HG03064 (cell line): Measurements from ENCODE around the gene AKR1A1.
"Not testable (repeated sequence)": the region's sequence is repeated elsewhere in the genome, so short reads cannot be mapped to it uniquely, and the experiment has no call there.

Source experiments
- ATAC-seq: cut with Tn5 transposase; IDR thresholded peaks from one replicate; pipeline ENCODE4 v1.9.1; 2021; ENCODE audit warnings: low read depth; ENCODE audit not compliant: unreplicated experiment

Gene AKR1A1

DNA sequence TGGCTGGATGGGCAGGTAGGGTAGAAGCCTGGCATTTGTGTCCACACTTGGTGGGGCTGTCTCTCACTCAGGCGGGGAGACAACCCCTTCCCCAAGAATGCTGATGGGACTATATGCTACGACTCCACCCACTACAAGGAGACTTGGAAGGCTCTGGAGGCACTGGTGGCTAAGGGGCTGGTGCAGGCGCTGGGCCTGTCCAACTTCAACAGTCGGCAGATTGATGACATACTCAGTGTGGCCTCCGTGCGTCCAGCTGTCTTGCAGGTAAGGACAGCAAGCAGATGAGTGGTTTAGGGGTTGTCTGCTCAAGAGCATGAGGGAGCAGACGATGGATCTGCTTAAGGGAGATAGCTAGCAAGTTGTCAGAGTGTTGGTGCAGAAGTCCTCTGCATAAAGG, 17.3 kb downstream of the AKR1A1 start:
- ATAC-seq = no peak

DNA sequence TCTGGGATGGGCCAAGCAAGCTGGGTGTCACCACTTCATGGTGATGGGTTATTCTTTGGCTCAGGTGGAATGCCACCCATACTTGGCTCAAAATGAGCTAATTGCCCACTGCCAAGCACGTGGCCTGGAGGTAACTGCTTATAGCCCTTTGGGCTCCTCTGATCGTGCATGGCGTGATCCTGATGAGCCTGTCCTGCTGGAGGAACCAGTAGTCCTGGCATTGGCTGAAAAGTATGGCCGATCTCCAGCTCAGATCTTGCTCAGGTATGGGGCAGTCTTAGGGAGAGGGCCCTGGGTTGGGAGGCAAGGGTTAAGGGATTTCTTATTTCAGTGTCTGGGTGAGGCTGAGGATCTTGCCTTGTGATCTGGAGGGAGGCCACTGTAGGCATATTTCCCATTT, 17.8 kb downstream of the AKR1A1 start:
- ATAC-seq = no peak

DNA sequence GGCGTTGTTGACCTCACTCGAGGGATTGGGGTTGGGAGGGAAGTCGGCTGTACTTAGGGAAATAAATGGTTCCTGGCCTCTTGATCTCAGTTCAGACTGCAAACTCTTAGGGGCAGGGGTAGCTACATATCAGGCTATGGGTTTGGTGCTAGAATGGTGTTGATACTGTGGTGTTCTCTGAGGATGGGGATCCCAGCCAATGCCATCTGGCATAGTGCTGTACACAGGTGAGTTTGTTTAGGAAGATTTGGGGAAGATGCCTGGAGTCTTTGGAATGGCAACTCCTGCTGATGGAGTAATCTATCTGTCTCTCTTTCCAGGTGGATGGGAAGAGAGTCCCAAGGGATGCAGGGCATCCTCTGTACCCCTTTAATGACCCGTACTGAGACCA, 18.9 kb downstream of the AKR1A1 start:
- ATAC-seq = no peak

GRCh38 chr1:45569962-45570581, 19.4 kb downstream of the AKR1A1 start:
- no peak for ATAC-seq

DNA sequence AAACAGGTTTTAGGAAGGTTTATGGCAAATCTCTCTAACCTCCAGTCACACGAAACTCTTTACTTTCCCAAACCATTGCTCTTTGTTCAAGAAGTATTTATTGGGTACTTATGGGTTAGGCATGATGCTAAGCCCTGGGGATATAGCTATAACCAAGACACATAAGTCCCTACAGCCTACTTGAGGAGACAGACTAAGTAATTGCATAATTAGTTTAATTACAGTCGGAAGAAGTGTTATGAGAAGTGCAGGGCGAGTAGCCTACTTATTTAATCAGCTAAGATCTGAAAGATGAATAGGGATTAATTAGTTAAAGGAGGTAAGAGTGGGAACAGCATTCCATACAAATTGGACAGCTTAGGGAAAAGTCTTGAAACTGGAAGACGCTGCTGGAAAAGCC, 20.0 kb downstream of the AKR1A1 start:
- ATAC-seq = no peak

DNA sequence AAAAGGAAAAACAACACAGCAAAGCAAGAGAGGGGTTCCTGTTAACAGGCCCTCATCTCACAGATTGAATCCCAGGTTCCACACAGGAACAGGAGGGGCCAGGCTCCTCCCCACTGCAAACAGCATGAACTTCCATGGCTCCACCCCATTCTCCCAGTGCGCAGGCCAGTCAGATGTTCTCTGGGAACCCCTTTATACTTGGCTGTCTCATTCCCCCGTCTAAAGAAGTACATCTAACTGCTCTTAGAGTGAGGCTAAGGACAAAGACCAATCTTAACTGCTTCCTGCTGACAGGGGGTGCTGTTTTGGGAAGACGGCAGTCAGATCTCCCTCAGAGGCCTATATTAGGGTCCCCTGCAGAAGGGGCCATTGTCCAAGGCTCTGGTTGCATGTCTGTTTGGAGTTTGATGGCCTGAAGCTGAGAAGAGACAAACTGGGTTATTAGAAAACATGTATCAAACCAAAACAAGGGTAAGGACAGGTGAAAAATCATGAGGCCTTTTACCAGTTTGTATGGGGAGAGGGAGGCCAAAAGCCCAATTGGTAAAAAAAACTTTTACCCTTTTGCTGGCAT, 22.7 kb downstream of the AKR1A1 start:
- ATAC-seq = no peak

- ATAC-seq = no peak
Measured at GRCh38 chr1:45574105-45574626, 23.5 kb downstream of the AKR1A1 start.

DNA sequence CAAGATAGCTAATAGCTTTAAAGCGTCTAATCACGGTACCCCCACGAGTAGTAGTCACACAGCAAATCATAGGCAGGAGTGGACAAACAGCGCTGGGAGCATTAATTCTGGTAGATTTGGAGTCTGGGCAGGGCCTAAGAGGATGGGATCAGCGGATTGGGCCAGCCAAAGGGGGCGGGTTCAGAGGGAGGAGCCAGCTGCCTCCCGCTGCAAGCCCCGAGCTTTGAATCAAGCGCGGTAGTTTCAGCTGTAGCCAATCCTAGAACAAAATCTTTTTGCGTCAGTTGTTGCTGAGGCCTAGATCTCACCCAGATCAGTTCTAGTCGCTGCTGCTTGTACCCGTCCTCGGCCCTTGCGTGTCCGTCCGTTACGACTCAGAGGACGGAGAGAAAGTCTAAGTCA, 32.6 kb downstream of the AKR1A1 start:
- ATAC-seq = peak; percentile 67

- peak; percentile 38 for ATAC-seq
Measured at GRCh38 chr1:45583666-45584350, 33.2 kb downstream of the AKR1A1 start, which contains the start of gene NASP. Gene NASP (plus strand): TSS chr1:45584041. CDS start chr1:45584147, 106 bp downstream.

DNA sequence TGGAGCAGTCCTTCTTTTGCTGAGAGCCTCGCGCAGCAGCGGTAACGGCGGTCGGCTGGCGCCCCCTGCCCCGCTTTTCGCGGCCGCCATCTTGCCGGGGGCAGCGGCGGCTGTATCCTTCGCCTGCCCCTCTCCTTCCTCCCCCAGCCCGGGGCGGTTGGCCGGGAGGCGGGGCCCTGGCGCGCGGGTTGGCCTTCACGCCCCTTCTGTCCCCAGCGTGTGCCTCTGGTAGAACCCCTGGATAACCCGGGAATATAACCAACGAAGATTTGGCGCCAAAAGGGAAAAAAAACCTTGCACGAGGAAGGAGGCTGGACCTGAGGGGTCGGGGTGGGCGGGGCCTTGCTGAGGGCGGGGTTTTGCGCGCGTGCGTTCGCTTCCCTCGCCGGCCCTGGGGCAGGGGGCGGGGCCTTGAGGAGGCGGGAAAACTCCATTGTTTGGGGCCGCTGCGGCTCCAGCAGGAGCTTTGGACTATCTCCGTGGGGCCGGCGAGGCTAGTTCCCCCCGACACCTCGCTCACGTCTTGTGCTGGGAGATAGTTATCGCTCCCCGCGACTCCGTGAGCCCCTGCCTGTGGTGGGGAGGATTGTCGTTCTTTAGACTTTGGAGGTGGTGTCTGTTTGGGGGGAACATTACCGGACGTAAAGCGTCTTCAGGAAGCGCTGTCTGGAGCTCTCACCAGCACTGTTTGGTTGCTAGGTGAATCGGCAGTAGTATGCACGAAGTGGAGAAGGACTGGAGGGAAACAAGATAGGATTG, 33.9 kb downstream of the AKR1A1 start:
- peak; percentile 35 for ATAC-seq

GRCh38 chr1:45585110-45585426, 34.4 kb downstream of the AKR1A1 start:
- no peak for ATAC-seq

DNA sequence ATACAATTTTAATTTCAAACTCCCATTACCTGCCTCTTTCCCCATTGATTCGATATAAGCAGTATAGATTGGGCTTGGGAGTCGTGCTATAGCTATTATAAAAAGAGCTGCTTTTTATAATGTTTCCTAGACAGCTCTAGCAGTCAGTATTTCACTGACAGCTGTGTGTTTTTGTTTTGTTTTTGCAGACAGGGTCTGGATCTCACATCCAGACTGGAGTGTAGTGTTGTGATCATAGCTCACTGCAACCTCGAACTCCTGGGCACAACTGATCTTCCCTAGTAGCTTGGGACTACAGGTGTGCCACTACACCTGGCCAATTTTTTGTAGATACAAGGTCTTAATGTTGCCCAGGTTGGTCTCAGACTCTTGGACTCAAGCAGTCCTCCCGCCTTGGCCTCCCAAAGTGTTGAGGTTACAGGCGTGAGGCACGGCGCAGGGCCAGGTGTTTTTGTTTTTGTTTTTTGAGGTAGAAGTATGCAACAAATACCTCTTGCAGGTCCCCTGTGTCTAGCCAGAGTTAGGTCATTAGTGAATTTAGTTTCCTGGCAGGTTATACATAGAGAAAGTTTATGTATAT, 35.0 kb downstream of the AKR1A1 start:
- no peak for ATAC-seq

GRCh38 chr1:45586769-45587168, 36.1 kb downstream of the AKR1A1 start:
- ATAC-seq = no peak

GRCh38 chr1:45589861-45590260, 39.2 kb downstream of the AKR1A1 start:
- ATAC-seq = no peak

DNA sequence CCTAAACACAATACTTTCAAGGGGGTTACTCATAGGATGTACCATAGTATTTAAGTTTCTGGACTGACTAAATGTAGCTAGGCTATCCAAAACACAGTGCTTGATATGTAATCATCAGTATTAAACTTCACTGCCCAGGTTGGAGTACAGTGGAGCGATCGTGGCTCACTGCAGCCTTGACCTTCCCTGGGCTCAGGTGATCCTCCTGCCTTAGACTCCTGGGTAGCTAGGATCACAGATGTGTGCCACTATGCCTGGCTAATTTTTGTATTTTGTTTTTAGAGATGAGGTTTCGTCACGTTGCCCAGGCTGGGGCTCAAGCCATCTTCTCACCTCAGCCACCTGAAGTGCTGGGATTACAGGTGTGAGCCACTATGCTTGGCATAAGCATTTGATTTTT, 43.8 kb downstream of the AKR1A1 start:
- ATAC-seq = no peak

DNA sequence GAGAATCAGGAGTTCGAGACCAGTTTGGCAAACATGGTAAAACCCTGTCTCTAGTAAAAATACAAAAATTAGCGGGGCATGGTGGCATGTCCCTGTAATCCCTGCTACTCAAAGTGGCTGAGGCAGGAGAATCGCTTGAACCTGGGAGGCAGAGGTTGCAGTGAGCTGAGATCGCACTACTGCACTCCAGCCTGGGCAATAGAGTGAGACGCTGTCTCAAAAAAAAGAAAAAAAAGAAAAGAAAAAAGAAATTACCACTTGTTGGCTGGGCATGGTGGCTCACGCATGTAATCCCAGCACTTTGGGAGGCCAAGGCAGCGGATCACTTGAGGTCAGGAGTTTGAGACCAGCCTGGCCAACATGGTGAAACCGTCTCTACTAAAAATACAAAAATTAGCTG, 46.1 kb downstream of the AKR1A1 start:
- ATAC-seq = not testable (repeated sequence)

GRCh38 chr1:45604239-45604638, 53.6 kb downstream of the AKR1A1 start:
- no peak for ATAC-seq

- ATAC-seq = no peak
Measured at GRCh38 chr1:45607404-45608074, 56.9 kb downstream of the AKR1A1 start.

DNA sequence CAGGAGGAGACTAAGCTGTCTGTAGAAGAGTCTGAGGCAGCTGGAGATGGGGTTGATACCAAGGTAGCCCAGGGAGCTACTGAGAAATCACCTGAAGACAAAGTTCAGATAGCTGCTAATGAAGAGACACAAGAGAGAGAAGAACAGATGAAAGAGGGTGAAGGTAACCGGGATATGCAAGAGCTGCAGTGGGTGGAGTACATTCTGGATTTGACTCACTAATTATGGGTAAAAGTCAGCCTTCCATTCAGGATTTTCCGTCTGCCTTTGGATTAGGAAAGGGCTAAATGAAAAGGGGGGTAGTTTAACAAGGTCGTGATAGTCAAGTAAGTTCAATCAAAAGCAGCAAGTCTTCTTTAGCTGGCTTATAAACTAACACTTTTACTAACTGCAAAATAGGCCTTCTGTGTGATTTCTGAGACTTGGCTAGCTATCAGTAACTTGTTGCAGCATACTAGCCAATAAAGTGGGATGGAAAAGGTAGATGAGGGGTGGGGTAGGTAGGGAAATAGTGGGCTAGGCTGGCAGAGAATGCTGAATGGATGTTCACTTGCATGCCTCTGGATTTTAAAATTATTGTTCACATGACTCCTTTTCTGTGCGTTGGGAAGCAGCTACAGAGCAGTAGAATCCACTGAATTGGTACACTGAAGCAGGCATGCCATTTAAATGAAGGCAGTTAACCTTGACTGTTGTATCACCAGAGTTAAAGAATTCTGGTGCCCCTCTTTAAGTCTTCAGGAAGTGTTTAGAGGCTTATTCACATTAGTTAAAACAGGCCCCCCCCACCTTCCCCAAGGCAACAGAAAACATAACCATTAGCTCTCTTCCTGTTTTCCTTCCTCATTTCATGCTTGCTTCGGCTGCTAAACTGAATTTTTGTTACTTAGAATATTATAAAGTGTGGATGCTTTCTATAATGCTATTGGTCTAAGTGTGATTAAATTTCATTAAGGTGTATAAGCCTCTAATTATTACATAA, 57.8 kb downstream of the AKR1A1 start:
- no peak for ATAC-seq
